Muscle layer of colon (tissue), 2 donors: ENCODE measurements around the gene UNC13C.

ENCODE experiments used
- H3K27ac ChIP-seq: one replicate; pipeline ENCODE4 v1.7.0; 2013; ENCODE audit warnings: low read depth, mild to moderate bottlenecking, low read length, moderate library complexity
- H3K27me3 ChIP-seq, 2 donors: one replicate each; pipeline ENCODE4 v1.7.0; 2013; ENCODE audit warnings: low read length in 2 of 2, mild to moderate bottlenecking in 2 of 2; ENCODE audit not compliant: insufficient read depth in 2 of 2, control insufficient read depth in 1 of 2
- H3K36me3 ChIP-seq: one replicate; pipeline ENCODE4 v1.7.0; 2013; ENCODE audit warnings: mild to moderate bottlenecking, low read length; ENCODE audit not compliant: insufficient read depth
- H3K4me1 ChIP-seq: one replicate; pipeline ENCODE4 v1.7.0; 2013; ENCODE audit warnings: mild to moderate bottlenecking, low read length; ENCODE audit not compliant: insufficient read depth
- H3K4me3 ChIP-seq, 2 donors: one replicate each; pipeline ENCODE4 v1.7.0; 2013; ENCODE audit warnings: low read length in 2 of 2, low read depth in 1 of 2, mild to moderate bottlenecking in 1 of 2, moderate library complexity in 1 of 2
- H3K9ac ChIP-seq: one replicate; pipeline ENCODE4 v1.7.0; 2013; ENCODE audit warnings: low read length
- H3K9me3 ChIP-seq: one replicate; pipeline ENCODE4 v1.7.0; 2013; ENCODE audit warnings: mild to moderate bottlenecking, low read length
- donor health status: abdominal sarcoma.
- donor health status: Adenocarcinoma of cecum.

The UNC13C gene

GRCh38 chr15:54619180-54619579 is 640.9 kb downstream of the UNC13C start:
- H3K36me3 ChIP-seq: no peaks in the 10 kb centered on the region
- no peaks in the 10 kb centered on the region for H3K9me3 ChIP-seq
- no peaks in the 10 kb centered on the region for H3K4me1 ChIP-seq
- H3K4me3 ChIP-seq: no peak overlapping the region
- H3K27me3 ChIP-seq: no peaks in the 10 kb centered on the region
- no peak overlapping the region for H3K27ac ChIP-seq
- no peak overlapping the region for H3K9ac ChIP-seq

- Histone ChIP-seq H3K4me3 (no peak overlapping the region), H3K4me1 (no peaks in the 10 kb centered on the region)
These were observed 642.7 kb downstream of the UNC13C start for GRCh38 chr15:54620916-54621315.

GRCh38 chr15:54636147-54636546 is 657.9 kb downstream of the UNC13C start:
- no peak overlapping the region for H3K9ac ChIP-seq
- H3K9me3 ChIP-seq: peaks cover 5% of the 10 kb centered on the region
- H3K4me1 ChIP-seq: no peaks in the 10 kb centered on the region
- H3K4me3 ChIP-seq: no peak overlapping the region
- H3K36me3 ChIP-seq: no peaks in the 10 kb centered on the region
- H3K27me3 ChIP-seq: no peaks in the 10 kb centered on the region
- H3K27ac ChIP-seq: no peak overlapping the region

More at GRCh38 chr15:54620916-54621315, 642.7 kb downstream of the UNC13C start:
- no peak overlapping the region for H3K27ac ChIP-seq
- H3K36me3 ChIP-seq: no peaks in the 10 kb centered on the region
- H3K9me3 ChIP-seq: no peaks in the 10 kb centered on the region
- no peak overlapping the region for H3K9ac ChIP-seq
- no peaks in the 10 kb centered on the region for H3K27me3 ChIP-seq

- Histone ChIP-seq H3K36me3 (no peaks in the 10 kb centered on the region), H3K4me1 (no peaks in the 10 kb centered on the region), H3K9ac (no peak overlapping the region), H3K27me3 (no peaks in the 10 kb centered on the region), H3K4me3 (no peak overlapping the region), H3K27ac (no peak overlapping the region), H3K9me3 (peaks cover 5% of the 10 kb centered on the region)
These were observed 660.4 kb downstream of the UNC13C start for GRCh38 chr15:54638666-54639065.

- H3K36me3 ChIP-seq: no peaks in the 10 kb centered on the region
- no peaks in the 10 kb centered on the region for H3K27me3 ChIP-seq
- H3K9ac ChIP-seq: no peak overlapping the region
- H3K27ac ChIP-seq: no peak overlapping the region
- H3K9me3 ChIP-seq: peaks cover 5% of the 10 kb centered on the region
- H3K4me3 ChIP-seq: no peak overlapping the region
- H3K4me1 ChIP-seq: no peaks in the 10 kb centered on the region
These were observed 662.6 kb downstream of the UNC13C start for GRCh38 chr15:54640873-54641272.

- Histone ChIP-seq H3K9me3 (no peaks in the 10 kb centered on the region), H3K27me3 (no peaks in the 10 kb centered on the region), H3K36me3 (no peaks in the 10 kb centered on the region), H3K27ac (no peak overlapping the region), H3K4me3 (no peak overlapping the region), H3K9ac (no peak overlapping the region), H3K4me1 (no peaks in the 10 kb centered on the region)
These were observed 666.6 kb downstream of the UNC13C start for GRCh38 chr15:54644796-54645195.

GRCh38 chr15:54659646-54660045 is 681.4 kb downstream of the UNC13C start:
- Histone ChIP-seq H3K9me3 (no peaks in the 10 kb centered on the region), H3K27ac (no peak overlapping the region), H3K4me3 (no peak overlapping the region), H3K9ac (no peak overlapping the region), H3K4me1 (no peaks in the 10 kb centered on the region), H3K27me3 (no peaks in the 10 kb centered on the region), H3K36me3 (no peaks in the 10 kb centered on the region)

GRCh38 chr15:54660356-54660755 is 682.1 kb downstream of the UNC13C start:
- Histone ChIP-seq H3K9ac (no peak overlapping the region), H3K27me3 (no peaks in the 10 kb centered on the region), H3K4me1 (no peaks in the 10 kb centered on the region), H3K9me3 (no peaks in the 10 kb centered on the region), H3K4me3 (no peak overlapping the region), H3K36me3 (no peaks in the 10 kb centered on the region), H3K27ac (no peak overlapping the region)

- Histone ChIP-seq H3K9me3 (no peaks in the 10 kb centered on the region), H3K36me3 (no peaks in the 10 kb centered on the region)
These were observed 697.0 kb downstream of the UNC13C start for GRCh38 chr15:54675241-54675640.

GRCh38 chr15:54681584-54681983 is 703.3 kb downstream of the UNC13C start:
- Histone ChIP-seq H3K27me3 (no peaks in the 10 kb centered on the region), H3K9me3 (no peaks in the 10 kb centered on the region), H3K4me1 (no peaks in the 10 kb centered on the region), H3K36me3 (no peaks in the 10 kb centered on the region), H3K27ac (no peak overlapping the region), H3K4me3 (no peak overlapping the region), H3K9ac (no peak overlapping the region)

More at GRCh38 chr15:54675241-54675640, 697.0 kb downstream of the UNC13C start:
- Histone ChIP-seq H3K27ac (no peak overlapping the region), H3K9ac (no peak overlapping the region), H3K27me3 (no peaks in the 10 kb centered on the region), H3K4me3 (no peak overlapping the region), H3K4me1 (no peaks in the 10 kb centered on the region)
